HCEC 1CT (cell line): Measurements from ENCODE around the gene EGFR.
A peak's percentile ranks its signal among the peaks of the same experiment; 100 is the strongest.

Source experiments
- DNase-seq: peaks from one replicate; pipeline ENCODE4 v3.0.0-alpha.2; 2017

EGFR gene

DNA sequence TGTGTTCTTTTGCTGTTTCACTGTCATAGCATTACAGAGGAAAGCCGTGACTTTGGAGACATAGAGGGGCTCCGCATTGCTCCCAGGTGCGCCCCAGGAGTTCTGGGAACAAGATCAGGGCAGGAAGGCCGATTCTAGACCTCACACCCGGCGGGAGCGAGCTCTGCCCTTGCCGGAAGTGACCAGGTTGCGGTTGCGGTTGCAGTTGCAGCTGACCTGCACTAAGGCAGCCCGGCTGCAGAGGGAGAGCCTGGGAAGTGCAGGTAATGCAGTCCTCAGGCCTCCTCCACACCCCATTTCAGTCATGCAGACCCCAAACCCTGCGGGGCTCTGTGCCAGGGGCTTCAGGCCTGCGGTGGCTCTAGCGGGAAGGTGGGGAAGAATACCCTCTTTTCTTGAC is 216.3 kb downstream of the EGFR start:
- no peak for DNase-seq

DNA sequence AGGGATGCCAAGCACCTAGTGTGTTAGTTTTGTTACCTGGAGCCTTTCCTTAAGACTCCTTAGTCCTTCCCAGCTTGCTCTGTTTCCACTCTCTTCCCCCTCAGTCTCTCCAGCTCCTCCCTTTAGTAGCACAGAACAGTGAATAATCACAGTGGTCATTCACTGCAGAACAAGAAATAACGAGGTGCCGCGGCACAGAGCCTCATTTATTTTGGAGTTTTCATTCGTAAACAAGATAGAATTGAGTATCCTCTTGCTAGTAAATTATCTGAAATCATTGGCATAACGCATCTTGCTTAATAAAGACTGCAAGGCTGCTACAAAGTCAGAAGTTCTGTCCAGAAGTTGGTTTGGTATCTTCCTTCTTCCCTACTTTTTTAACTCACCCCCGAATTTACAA is 217.0 kb downstream of the EGFR start:
- DNase-seq = no peak

DNA sequence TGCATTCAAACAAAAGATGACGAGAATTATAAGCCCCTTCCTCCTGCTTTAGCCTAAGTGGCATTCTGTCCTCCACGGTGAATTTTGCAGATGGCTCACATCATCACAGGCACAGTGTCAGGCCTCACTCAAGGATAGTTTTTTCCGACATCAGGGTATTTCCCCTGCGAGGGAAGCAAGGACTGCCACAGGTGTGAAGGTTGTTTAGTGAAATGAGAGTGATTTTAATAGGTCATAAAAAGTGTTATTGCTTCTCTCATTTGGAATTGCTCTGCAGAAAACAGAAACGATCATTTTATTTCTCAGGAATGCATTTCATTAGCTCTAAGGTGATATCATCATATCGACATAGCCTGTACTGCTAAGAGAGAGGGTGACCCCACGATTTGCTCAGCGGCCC is 217.7 kb downstream of the EGFR start:
- DNase-seq = no peak

- no peak for DNase-seq
Observed at GRCh38 chr7:55237156-55237893, 218.5 kb downstream of the EGFR start.

DNA sequence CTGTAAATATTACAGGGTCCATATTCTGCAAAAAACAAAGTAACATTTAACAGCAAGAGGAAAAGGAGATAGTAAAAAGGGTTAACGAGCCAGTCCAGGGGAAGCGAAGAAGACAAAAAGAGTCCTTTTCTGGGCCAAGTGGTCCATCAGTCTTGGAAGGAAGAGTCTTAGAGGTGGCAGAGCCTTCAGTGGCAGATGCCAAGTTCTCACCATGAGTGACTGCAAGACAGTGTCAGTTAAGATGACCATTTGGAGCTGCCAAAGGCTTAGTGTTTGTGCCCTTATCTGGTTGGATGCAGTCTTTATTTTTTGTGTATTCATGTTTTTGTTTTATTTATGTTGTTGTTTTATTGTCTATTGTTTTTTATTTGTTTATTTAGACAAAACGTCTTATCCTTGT is 220.6 kb downstream of the EGFR start:
- DNase-seq = no peak

DNA sequence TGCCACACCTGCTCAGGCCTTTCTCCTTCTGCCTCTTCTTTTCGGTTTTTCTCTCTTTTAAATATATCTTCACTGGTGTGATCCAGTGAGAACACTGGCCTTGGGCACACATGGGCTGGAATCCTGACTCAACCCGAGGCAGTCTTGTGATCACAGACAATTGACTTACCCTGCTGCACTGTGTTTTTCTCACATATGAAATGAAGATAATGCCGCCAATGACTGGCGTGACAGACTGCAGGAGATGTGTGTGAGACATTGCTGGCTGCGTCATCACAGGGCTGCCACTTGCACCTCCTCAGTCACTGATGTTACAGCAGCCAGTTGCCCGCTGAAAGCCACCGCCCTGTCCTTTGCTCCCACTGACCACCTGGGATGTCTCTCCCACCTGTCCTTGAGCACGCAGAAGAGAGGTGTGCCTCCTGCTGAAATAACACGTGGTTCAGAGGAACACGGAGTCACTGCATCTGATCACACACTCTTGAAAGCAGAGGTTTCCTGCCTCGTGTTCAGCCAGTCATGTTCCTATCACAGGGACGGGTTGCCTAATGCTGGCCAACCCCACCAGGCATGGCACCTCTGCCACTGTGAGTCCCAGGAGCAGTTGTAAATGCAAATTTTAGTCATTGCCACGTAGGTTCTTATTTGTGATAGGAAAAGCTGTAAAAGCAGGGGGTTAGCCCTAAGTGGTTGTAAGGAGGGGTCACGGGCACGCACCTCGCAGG is 221.8 kb downstream of the EGFR start:
- DNase-seq = no peak

GRCh38 chr7:55241958-55242357 is 223.1 kb downstream of the EGFR start:
- no peak for DNase-seq

DNA sequence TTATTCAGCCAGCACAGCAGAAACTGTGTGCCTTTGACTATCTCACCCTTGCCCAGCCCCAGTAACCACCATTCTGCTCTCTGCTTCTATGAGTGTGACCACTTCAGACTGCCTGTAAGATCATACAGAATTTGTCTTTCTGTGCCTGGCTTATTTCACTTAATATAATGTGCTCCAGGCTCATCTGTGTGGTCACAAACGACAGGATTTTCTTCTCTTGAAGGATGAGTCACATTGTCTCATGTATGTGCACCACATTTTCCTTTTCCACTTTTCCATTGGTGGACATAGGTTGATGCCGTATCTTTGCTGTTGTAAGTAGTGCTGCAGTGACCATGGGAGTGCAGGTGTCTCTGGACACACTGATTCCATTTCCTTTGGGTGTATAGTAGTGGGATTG is 223.8 kb downstream of the EGFR start:
- peak; percentile 11 for DNase-seq

- no peak for DNase-seq
Observed at GRCh38 chr7:55244006-55244745, 225.4 kb downstream of the EGFR start.

DNA sequence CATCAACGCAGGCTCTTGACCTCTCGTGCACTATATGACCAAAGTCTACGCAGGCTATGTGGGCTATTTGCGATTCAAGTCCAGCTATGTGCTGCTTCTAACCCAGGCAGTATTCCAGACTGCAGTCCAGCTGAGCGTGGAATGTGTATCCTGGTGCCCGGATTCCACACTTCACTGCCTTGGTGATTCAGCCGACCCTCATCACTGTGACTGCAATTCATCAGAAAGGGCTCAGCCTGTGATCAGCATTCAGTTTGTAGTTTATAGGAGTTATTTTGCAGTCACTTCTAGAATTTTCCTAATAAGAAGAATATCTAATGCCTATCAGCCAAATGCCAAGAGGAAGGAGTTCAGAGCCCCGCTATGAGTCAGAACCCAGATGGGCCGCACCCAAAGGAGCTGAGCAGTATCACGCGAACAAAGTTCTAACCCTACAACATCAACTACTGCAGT is 226.5 kb downstream of the EGFR start:
- DNase-seq = peak; percentile 68

DNA sequence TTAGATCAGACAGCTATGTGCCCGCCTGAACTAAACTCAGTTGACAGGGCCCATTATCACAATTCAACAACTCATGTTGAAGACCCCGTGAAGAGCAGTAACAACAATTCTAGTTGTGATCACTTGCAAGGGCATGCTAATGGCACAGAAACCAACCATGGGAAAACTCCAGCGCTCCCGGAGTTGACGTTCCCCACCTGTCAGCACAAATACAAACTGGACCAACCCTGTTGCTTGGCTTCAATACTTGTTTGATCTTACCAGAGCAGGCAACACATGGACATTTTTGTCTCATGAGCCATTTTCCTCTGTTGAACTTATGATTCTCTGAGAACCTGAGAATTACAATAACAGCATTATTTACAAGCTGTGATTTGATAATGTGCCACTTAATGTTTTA is 227.4 kb downstream of the EGFR start:
- DNase-seq = peak; percentile 30

GRCh38 chr7:55247428-55247827 is 228.6 kb downstream of the EGFR start:
- peak; percentile 34 for DNase-seq

DNA sequence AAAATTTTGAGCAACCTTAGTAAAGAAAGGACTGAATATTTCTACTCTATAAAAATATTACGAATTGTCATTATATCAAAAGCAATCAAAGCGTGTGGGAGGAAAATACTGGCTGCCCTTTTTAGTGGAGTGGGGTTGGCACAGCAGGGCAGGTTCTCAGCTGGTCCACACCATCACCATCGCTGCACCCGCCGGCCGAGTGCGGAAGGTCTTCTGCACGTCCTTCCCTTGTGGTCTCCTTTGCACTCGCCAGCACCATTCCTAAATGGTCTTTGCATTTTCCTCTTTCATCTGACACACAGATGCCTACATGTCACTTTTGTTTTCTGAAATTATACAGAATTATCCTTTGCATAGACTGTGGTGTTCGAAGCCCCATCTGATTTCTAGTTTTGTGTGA is 229.7 kb downstream of the EGFR start:
- no peak for DNase-seq

- no peak for DNase-seq
Observed at GRCh38 chr7:55249332-55249731, 230.5 kb downstream of the EGFR start.

- peak; percentile 38 for DNase-seq
Observed at GRCh38 chr7:55250313-55250712, 231.5 kb downstream of the EGFR start.

DNA sequence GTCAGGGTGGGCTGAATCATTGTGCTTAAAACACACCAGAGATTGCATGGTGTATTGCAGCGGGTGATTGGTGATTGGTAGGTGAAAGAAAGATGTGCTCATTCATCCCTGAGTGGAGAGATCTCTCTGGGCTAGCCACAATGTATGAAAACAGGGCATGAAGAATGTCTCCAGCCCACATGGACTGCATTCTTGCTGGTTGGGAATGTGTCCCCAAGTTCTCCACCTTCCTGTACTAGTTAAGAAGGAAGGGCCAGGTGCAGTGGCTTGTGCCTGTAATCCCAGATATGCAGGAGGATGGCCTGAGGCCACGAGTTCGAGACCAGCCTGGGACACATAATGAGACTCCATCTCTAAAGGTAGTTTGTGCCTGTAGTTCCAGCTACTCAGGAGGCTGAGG is 232.5 kb downstream of the EGFR start:
- DNase-seq = no peak

- no peak for DNase-seq
Observed at GRCh38 chr7:55251911-55252310, 233.1 kb downstream of the EGFR start.

GRCh38 chr7:55252386-55252785 is 233.6 kb downstream of the EGFR start:
- DNase-seq = no peak

- no peak for DNase-seq
Observed at GRCh38 chr7:55253188-55253587, 234.4 kb downstream of the EGFR start.

GRCh38 chr7:55254242-55254595 is 235.4 kb downstream of the EGFR start:
- DNase-seq = no peak

DNA sequence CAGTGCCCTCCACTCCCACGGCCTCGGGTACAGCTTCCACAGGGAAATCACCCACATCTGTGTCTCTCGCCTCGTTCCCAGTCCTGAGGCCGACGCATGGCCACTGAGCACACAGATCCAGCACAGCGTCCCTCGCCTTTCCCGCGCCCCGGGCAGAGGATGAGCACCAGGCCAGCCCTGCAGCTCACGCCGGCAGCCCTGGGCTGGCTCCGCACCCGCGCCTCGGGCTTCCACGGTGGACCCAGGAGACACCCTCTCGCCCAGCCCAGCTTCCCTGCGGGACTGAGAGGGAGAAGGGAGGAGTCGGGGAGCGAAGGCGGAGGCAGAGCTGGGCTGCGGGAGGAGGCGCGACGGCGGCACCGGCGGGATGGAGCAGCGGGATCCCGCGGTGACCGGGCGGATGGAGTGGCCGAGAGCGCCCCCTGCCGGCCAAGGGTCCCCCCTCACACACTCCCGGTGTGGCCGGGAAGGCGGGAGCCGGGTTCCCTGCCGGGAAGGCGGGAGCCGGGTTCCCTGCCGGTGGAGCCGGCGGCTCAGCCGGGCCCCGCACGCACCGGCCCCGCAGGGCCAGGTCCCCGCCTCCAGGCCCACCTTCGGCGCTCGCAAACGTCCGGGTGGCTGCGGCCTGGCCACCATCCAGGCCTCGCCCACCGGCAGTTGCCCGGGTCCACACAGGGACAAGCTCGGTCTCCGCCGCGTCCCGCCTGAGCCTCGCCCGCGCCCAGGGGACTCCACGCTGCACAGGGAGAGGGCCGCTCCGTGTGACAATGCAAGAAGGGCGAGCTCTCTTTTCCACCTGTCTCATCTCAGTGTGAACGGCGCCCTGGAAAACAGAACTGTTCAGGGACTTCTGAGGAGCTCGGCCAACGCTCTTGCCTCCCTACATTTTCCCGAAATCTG is 236.0 kb downstream of the EGFR start:
- peak; percentile 66 for DNase-seq

- peak; percentile 78 for DNase-seq
Observed at GRCh38 chr7:55255496-55256445, 237.0 kb downstream of the EGFR start.
